ENCODE results near the gene HTT-AS.

Gene HTT-AS

GRCh38 chr4:3025881-3026280, 48.5 kb downstream of the HTT-AS start:
- DNase-seq = no peak

- no peak for DNase-seq
Observed at GRCh38 chr4:3022651-3023050, 51.7 kb downstream of the HTT-AS start.

GRCh38 chr4:3022112-3022511, 52.2 kb downstream of the HTT-AS start:
- no peak for DNase-seq

GRCh38 chr4:3021627-3022026, 52.7 kb downstream of the HTT-AS start:
- DNase-seq = no peak

GRCh38 chr4:3021127-3021526, 53.2 kb downstream of the HTT-AS start:
- DNase-seq = no peak

GRCh38 chr4:3019145-3019846, 55.0 kb downstream of the HTT-AS start:
- no peak for DNase-seq

GRCh38 chr4:3017504-3017903, 56.8 kb downstream of the HTT-AS start:
- no peak for DNase-seq

- DNase-seq = no peak
Observed at GRCh38 chr4:3016961-3017360, 57.4 kb downstream of the HTT-AS start.

- no peak for DNase-seq
Observed at GRCh38 chr4:3013839-3014350, 60.4 kb downstream of the HTT-AS start.
